ENCODE data around the gene PSMG4. TPM values are rescaled to one million over a fixed set of nuclear protein-coding genes. Genes with fewer than 3 reads are reported as not detected.
A peak's percentile ranks its signal among the peaks of the same experiment; 100 is the strongest.

PSMG4 gene
- total and polyA plus RNA-seq, 10 of the 15 experiments (the other 5 are each of a cell fraction or from before 2014, with no cell fraction given) = 7.1 to 62.6 (median 29.8) TPM

GRCh38 chr6:3258720-3259490 is at the start of gene PSMG4 (continued):
- TF ChIP-seq, protein P1, sequence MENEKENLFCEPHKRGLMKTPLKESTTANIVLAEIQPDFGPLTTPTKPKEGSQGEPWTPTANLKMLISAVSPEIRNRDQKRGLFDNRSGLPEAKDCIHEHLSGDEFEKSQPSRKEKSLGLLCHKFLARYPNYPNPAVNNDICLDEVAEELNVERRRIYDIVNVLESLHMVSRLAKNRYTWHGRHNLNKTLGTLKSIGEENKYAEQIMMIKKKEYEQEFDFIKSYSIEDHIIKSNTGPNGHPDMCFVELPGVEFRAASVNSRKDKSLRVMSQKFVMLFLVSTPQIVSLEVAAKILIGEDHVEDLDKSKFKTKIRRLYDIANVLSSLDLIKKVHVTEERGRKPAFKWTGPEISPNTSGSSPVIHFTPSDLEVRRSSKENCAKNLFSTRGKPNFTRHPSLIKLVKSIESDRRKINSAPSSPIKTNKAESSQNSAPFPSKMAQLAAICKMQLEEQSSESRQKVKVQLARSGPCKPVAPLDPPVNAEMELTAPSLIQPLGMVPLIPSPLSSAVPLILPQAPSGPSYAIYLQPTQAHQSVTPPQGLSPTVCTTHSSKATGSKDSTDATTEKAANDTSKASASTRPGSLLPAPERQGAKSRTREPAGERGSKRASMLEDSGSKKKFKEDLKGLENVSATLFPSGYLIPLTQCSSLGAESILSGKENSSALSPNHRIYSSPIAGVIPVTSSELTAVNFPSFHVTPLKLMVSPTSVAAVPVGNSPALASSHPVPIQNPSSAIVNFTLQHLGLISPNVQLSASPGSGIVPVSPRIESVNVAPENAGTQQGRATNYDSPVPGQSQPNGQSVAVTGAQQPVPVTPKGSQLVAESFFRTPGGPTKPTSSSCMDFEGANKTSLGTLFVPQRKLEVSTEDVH (IDR thresholded peaks at IDR 0.05; ENCODE audit: low read depth, partially characterized antibody) = no peak
- TF ChIP-seq EGR1 (IDR thresholded peaks at IDR 0.05; ENCODE audit: borderline replicate concordance in 1 of 2, low read depth in 2 of 2, low read length in 2 of 2) = peak in 1 of 2 experiments; percentile 68; a peak in 2 of 3 replicates
- TF ChIP-seq ZNF687 (IDR thresholded peaks at IDR 0.05) = peak; percentile 52; the same call in 1 of the 2 replicates
- TF ChIP-seq PAX8 (IDR thresholded peaks at IDR 0.05) = no peak
- TF ChIP-seq, protein P2, sequence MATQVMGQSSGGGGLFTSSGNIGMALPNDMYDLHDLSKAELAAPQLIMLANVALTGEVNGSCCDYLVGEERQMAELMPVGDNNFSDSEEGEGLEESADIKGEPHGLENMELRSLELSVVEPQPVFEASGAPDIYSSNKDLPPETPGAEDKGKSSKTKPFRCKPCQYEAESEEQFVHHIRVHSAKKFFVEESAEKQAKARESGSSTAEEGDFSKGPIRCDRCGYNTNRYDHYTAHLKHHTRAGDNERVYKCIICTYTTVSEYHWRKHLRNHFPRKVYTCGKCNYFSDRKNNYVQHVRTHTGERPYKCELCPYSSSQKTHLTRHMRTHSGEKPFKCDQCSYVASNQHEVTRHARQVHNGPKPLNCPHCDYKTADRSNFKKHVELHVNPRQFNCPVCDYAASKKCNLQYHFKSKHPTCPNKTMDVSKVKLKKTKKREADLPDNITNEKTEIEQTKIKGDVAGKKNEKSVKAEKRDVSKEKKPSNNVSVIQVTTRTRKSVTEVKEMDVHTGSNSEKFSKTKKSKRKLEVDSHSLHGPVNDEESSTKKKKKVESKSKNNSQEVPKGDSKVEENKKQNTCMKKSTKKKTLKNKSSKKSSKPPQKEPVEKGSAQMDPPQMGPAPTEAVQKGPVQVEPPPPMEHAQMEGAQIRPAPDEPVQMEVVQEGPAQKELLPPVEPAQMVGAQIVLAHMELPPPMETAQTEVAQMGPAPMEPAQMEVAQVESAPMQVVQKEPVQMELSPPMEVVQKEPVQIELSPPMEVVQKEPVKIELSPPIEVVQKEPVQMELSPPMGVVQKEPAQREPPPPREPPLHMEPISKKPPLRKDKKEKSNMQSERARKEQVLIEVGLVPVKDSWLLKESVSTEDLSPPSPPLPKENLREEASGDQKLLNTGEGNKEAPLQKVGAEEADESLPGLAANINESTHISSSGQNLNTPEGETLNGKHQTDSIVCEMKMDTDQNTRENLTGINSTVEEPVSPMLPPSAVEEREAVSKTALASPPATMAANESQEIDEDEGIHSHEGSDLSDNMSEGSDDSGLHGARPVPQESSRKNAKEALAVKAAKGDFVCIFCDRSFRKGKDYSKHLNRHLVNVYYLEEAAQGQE (IDR thresholded peaks at IDR 0.05; ENCODE audit: low read depth, low read length) = peak; percentile 49; the same call in 1 of the 2 replicates
- no peak for TF ChIP-seq SUPT20H (IDR thresholded peaks at IDR 0.05; ENCODE audit: borderline replicate concordance, control insufficient read depth, low read depth, low read length)
- TF ChIP-seq, protein P3, sequence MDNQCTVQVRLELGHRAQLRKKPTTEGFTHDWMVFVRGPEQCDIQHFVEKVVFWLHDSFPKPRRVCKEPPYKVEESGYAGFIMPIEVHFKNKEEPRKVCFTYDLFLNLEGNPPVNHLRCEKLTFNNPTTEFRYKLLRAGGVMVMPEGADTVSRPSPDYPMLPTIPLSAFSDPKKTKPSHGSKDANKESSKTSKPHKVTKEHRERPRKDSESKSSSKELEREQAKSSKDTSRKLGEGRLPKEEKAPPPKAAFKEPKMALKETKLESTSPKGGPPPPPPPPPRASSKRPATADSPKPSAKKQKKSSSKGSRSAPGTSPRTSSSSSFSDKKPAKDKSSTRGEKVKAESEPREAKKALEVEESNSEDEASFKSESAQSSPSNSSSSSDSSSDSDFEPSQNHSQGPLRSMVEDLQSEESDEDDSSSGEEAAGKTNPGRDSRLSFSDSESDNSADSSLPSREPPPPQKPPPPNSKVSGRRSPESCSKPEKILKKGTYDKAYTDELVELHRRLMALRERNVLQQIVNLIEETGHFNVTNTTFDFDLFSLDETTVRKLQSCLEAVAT (IDR thresholded peaks at IDR 0.05) = peak; percentile 100
- peak; percentile 97 for TF ChIP-seq MYC (IDR thresholded peaks at IDR 0.05; ENCODE audit: insufficient read depth, insufficient read length, insufficient replicate concordance, low read length, severe bottlenecking)
- TF ChIP-seq TARDBP (IDR thresholded peaks at IDR 0.05; ENCODE audit: borderline replicate concordance) = no peak
- TF ChIP-seq ETV6 (conservative IDR thresholded peaks at IDR 0.05 in 1 of 2, IDR thresholded peaks at IDR 0.05 in 1 of 2; ENCODE audit: borderline replicate concordance in 1 of 2, low read depth in 1 of 2) = no peak
- no peak for TF ChIP-seq CHD2 (IDR thresholded peaks at IDR 0.05; ENCODE audit: borderline replicate concordance, low read depth, low read length)
- no peak for TF ChIP-seq BCL3 (IDR thresholded peaks at IDR 0.05; ENCODE audit: borderline replicate concordance, insufficient read depth, low read depth, low read length, poor library complexity, severe bottlenecking)

Data from GM12878 (cell line).